Mucosa of gallbladder (tissue), 1 donor: Measurements from ENCODE around the gene CHRNA5. TPM values are rescaled to one million over a fixed set of nuclear protein-coding genes. Genes with fewer than 3 reads are reported as not detected.

ENCODE experiments used
- DNase-seq: peaks from one replicate; pipeline ENCODE4 v3.0.0-alpha.2; 2020; ENCODE audit warnings: low spot score
- total RNA-seq: library from RNA; stranded (reverse); gene quantifications from one replicate; pipeline ENCODE4 v1.2.1, GENCODE V29; 2021
- donor health status: DM: no; HTN: no; CAD: no.

Gene CHRNA5
- total RNA-seq, 1 donor from 2014 or later, result 20.3 TPM

DNA sequence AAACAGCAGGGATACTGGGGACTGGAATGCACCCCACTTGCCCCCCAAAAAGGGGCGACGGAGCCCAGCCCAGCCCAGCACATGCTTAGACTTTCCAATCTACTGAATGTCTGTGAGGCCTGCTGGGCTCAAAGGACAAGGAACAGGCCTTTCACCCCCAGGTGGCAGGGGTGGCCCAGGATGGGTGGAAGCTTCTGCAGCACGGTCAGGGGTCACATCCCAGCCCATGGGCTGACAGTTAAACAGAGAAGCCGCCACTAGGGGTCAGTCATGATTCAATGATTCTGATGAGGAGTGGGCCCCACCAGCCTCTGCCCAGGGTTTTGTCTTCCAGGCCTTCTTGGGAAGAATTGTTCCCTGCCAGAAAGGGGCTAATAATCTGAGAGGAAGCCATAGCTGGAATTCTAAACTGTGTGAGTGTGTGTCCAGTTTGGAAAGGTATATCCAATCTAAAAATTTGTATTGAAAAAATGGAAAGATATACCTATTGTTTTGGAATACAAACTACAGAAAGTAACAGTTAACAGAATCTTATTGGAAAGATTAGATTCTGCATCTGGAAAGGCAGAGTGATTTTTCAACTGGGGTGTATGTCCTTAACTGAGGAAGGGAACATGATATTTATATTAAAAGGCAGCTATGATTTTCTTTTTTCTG, 73.5 kb downstream of the CHRNA5 start:
- peak; percentile 42 for DNase-seq

DNA sequence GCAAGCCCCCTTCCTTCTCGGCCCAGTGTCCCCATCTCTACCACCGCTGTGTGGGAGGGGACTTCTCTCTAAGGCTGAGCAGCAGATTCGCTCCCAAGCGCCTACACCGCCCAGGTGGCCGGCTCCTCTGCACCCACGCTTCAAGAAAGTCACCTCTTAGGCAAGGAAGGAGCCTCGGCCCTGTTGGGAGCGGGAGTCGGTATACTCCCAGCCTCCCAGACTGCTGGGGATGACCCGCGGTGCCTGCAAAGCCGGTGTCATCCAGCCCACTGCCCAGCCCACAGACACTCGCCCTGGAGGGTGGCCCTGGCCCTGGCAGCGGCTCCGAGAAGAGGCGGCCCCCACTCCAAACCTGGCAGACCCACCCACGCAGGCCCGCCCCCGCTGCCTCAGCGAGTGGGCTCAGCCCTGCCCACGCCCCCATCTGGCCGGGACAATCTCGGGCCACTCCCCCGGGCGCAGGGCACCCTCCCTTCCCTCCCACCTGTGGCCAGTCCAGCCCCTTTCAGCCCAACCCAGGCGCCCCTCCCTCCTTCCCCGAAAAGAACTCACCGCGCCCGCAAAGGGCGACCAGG, 75.3 kb downstream of the CHRNA5 start:
- no peak for DNase-seq

DNA sequence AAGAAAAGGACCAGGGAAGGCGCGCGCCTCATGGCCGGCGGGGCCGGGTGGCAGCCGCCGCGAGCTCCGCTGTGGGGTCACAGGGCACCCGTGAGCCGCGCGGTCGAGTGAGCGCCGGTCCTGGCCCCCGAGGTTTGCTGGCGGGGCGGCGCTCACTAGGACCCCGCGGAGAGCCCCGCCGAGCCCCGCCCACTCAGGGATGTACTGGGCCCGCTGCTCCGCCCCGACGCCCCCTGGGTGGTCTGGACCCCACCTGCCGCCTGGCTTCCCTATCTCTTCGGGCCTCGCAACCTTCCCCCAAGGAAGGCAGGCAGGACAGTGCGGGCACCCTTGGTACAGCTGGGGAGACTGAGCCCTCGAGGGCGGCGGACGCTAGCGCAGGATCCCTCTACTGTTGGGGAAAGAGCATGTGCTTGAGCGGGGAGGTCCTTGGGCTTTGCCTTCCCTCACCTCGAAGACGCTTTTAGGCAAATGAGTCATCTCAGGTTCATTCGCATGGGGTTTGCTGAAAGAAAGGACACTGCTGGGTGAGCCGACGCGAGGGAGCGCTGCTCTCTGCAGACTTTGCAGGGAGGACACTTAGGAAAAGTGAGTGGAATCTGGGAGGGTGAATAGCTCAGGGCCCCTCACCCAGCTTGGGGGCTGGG, 75.9 kb downstream of the CHRNA5 start, which contains the start of gene CHRNB4:
Gene CHRNB4, minus strand, starts transcription at position 109 of the 647 bp plus-strand sequence. Its CDS starts 77 bp downstream, at position 32.
- no peak for DNase-seq

DNA sequence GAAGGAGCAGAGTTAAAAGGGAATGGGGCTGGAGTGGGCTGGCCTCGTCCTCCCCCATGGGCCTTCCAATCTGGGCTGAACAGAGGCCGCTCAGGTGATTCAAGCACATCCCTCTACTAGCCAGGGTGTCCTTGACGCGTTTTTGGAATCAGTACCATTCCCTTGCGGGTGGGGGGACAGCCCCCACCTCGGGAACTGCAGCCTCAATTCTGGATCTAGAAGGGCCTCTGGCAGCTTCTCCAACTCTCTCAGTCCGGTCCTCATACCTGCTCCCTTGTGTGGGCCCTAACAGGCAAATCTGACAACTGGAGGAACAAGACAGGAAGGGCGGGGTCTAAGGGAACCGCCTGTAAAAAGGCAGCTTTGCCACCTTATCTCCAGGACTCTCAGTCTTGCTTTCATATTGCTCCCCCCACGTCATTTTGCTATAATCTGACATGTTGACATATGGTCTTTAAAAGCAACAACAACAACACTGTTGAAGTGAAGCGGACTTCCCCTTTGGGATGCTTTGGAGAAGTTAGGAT, 76.5 kb downstream of the CHRNA5 start:
- no peak for DNase-seq

DNA sequence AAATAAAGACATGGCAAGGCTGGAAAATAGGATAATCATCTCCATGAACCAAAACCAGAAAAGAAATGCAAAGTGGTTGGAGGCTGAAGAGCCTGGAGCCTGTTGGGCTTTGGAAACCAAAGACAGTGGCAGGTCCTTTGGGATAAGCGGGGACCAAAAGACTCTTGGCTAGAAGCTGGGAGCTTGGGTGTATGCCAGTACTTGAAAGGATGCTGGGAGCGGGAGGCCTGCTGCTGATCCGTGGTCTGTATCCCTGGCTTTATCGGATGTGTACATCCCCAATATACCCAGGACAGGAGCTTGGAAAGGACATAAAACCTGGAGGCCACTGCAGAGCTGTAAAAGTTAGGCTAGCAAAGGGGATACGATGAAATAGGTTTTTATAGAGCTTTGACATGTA, 77.0 kb downstream of the CHRNA5 start:
- no peak for DNase-seq

Other genes with a start within 250 kb of the CHRNA5 start
- gene CRABP1, start 225.2 kb upstream of the CHRNA5 start, total RNA-seq, result 1.4 TPM
- 45.5 TPM for gene IREB2, start 127.3 kb upstream of the CHRNA5 start, total RNA-seq
- 5.9 TPM for gene HYKK, start 57.9 kb upstream of the CHRNA5 start, total RNA-seq
- 106 TPM for gene PSMA4, start 25.1 kb upstream of the CHRNA5 start, total RNA-seq
- 0.89 TPM for gene CHRNA3, start 55.5 kb downstream of the CHRNA5 start, total RNA-seq
- not detected for gene CHRNB4, start 75.7 kb downstream of the CHRNA5 start, total RNA-seq
- gene ADAMTS7, start 245.9 kb downstream of the CHRNA5 start, total RNA-seq, result 13.8 TPM